Fibroblast of mammary gland (primary cell): ENCODE measurements around the gene NAIF1.
A peak's percentile ranks its signal among the peaks of the same experiment; 100 is the strongest.

ENCODE experiments used
- DNase-seq: peaks from one replicate; pipeline ENCODE4 v3.0.0-alpha.2; 2010; ENCODE audit warnings: low read depth
- H3K4me3 ChIP-seq: 2 replicates; pipeline ENCODE4 v1.5.1; 2011; ENCODE audit warnings: low read depth, mild to moderate bottlenecking, low read length, moderate library complexity; ENCODE audit not compliant: control insufficient read depth
- CTCF ChIP-seq: conservative IDR thresholded peaks from 2 replicates; pipeline ENCODE4 v1.5.1; 2011; ENCODE audit warnings: low read depth, low read length, inconsistent platforms; ENCODE audit not compliant: control insufficient read depth, insufficient read depth

Gene NAIF1

GRCh38 chr9:128070874-128071273 lies 3.8 kb upstream of the NAIF1 start:
- DNase-seq = no peak
- peak overlapping the region; percentile 6 for H3K4me3 ChIP-seq
- no peak for TF ChIP-seq CTCF

GRCh38 chr9:128068386-128069205 lies 1.5 kb upstream of the NAIF1 start:
- no peak for DNase-seq

GRCh38 chr9:128067645-128068385 lies 695 bp upstream of the NAIF1 start, which contains the start of gene SLC25A25:
TSS of gene SLC25A25 (plus strand) at chr9:128068232. CDS start at chr9:128068320, 88 bp downstream.
- peak within 1 kb of the TSS; percentile 84 for H3K4me3 ChIP-seq
- TF ChIP-seq CTCF = no peak
- peak; percentile 99 for DNase-seq

More at GRCh38 chr9:128068386-128069205, 1.5 kb upstream of the NAIF1 start:
- H3K4me3 ChIP-seq = peak overlapping the region; percentile 84
- TF ChIP-seq CTCF = no peak

GRCh38 chr9:128065907-128066712 lies 1.0 kb downstream of the NAIF1 start:
- peak overlapping the region; percentile 50 for H3K4me3 ChIP-seq
- DNase-seq = no peak
- TF ChIP-seq CTCF = no peak

- TF ChIP-seq CTCF = no peak
- H3K4me3 ChIP-seq = no peak overlapping the region
- DNase-seq = no peak
Observed at GRCh38 chr9:128062846-128063831, 4.0 kb downstream of the NAIF1 start.

- no peak for DNase-seq
- TF ChIP-seq CTCF = no peak
- no peak overlapping the region for H3K4me3 ChIP-seq
Observed at GRCh38 chr9:128062279-128062678, 4.8 kb downstream of the NAIF1 start.
